HG03575 (cell line): ENCODE results near the gene SPACA9.

Experiments
- ATAC-seq: cut with Tn5 transposase; IDR thresholded peaks from one replicate; pipeline ENCODE4 v1.9.1; 2021; ENCODE audit not compliant: unreplicated experiment, insufficient number of reproducible peaks, low FRiP score; ENCODE audit errors: extremely low read depth

SPACA9 gene

GRCh38 chr9:132858751-132859150 is 19.9 kb upstream of the SPACA9 start:
- ATAC-seq: no peak

DNA sequence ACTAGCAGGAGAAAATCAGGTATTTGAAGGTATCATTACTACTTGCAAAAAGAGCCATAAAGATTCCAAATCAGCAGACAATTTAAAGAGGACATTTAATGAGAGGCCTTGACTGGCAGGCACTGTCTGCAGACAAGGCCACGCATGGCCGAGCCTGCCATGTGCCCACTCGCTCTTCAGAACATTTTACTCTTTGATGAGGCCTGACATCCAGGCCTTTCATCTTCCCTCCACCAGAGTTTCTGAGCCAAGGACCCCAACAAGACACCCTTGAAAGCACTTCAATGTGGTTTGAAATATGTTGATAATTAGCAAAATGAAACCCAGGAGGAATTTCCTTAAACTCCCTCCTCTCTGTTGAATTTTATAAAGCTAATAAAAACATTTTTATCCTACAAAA is 17.0 kb upstream of the SPACA9 start:
- ATAC-seq: no peak

DNA sequence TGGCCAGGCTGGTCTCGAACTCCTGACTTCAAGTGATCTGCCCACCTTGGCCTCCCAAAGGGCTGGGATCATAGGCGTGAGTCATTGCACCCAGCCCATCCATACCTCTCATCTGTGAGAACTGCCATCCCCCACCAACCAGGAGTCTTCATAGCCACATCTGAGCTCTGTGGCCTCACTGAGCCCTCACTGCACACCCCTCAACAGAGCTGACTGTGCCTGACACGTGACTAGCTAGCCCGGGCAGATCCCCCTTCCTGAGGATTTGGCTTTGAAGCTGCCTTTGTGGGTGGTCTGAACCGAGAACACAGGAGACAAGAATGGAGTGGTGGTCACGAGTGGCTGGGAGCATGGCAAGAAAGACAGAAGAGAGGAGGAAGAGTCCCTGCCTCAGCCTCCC is 16.2 kb upstream of the SPACA9 start:
- ATAC-seq: no peak

GRCh38 chr9:132863096-132863495 is 15.6 kb upstream of the SPACA9 start:
- ATAC-seq: no peak

- ATAC-seq: no peak
Measured at GRCh38 chr9:132864277-132864676, 14.4 kb upstream of the SPACA9 start.

DNA sequence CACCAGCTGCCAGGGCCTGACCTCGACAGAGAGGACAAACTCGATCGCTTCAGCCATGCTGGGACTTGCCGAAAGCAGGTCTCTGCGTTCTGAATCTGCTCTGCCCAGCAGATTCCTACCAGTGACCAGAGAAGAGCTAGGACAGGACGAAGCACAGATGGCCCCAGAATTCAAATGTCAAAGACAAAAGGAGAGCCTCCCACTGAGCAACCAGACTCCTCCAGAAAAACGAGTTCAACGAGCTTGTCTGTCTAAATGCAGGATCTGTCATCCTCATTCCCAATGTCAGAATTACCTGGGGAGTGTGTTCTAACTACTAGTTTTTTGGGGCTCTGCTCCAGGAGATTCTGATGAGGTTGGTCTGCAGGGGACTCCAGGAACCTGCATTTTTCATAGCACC is 14.0 kb upstream of the SPACA9 start:
- ATAC-seq: no peak

DNA sequence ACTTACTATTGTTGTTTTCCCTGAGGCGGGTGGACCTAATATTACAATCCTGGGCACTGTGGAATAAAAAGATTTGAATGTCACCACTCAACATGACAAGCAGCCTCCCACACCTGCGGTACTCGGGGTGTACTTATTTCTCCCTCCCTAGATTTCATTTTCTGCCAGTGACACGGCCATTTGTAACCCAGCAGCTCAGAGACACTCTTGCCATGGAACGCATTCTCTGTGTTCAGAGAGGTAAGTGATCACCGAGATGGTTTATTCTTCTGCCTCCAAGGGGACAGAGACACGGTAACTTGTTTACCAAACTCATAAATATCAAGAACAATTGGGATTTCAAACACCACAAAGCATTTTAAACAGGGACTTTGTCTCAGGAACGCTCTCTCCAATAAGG is 11.8 kb upstream of the SPACA9 start:
- ATAC-seq: no peak

- no peak for ATAC-seq
Measured at GRCh38 chr9:132869266-132869665, 9.4 kb upstream of the SPACA9 start.

GRCh38 chr9:132873403-132873802 is 5.3 kb upstream of the SPACA9 start:
- no peak for ATAC-seq

- no peak for ATAC-seq
Measured at GRCh38 chr9:132875159-132875558, 3.5 kb upstream of the SPACA9 start.

DNA sequence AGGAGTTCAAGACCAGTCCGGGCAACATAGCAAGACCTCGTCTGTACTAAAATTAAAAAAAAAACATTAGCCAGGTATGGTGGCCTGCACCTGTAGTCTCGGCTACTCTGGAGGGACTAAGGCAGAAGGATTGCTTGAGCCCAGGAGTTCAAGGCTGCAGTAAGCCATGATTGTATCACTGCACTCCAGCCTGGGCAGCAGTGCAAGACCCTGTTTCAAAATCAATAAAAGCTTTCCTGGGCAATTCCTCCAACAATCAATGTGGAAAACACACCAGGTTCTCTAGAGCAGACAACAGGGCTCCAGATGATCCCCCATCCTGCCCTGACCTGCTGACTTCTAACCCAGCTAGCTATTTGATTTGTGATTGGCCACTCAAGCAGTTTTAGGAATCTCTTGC is 1.8 kb upstream of the SPACA9 start:
- ATAC-seq: no peak

- no peak for ATAC-seq
Measured at GRCh38 chr9:132877458-132877823, 1.3 kb upstream of the SPACA9 start.

DNA sequence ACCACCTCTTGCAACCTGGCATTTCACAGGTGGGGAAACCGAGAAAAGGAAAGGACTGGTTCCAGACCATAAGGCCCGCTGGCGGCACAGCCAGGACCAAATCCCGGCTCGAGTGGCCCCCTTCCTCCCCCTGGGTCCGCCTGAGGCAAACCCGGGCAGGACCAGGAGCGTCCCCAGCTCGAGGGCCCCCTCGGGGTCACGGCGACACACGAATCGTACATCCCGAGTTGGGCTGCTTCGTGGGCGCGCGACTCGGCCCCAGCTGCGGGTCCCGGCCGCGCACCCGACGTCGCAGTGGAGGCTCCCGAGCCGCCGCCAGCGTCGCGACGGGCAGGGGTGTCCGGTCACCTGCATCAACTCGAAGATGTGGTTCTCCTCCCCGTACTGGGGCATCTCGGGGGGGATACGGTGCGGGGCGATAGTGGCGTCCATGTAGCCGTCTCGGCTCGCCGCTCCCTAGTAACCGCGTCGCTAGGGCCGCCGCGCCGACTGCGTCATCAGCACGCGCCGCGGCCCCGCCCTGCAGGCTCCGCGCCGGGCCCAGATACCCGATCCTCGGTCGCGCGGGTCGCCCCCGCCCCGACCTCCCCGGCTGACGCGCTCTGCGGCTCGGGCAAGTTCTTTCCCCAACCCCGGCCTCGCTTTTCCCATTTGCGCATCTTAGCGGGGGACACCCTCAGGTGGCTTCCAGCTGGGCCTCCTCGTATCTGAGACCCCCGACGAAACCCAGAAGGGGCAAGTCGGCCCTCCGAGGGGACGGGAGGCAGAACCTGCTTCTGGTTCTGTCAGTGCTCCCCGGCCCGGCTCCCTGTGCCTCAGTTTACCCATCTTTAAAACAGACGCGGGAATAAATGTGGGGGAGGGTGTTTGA is 639 bp upstream of the SPACA9 start, which contains the start of gene AK8:
Gene AK8, minus strand, starts transcription at position 461 of the 871 bp plus-strand sequence. Its CDS starts 29 bp downstream, at position 432.
- ATAC-seq: no peak

DNA sequence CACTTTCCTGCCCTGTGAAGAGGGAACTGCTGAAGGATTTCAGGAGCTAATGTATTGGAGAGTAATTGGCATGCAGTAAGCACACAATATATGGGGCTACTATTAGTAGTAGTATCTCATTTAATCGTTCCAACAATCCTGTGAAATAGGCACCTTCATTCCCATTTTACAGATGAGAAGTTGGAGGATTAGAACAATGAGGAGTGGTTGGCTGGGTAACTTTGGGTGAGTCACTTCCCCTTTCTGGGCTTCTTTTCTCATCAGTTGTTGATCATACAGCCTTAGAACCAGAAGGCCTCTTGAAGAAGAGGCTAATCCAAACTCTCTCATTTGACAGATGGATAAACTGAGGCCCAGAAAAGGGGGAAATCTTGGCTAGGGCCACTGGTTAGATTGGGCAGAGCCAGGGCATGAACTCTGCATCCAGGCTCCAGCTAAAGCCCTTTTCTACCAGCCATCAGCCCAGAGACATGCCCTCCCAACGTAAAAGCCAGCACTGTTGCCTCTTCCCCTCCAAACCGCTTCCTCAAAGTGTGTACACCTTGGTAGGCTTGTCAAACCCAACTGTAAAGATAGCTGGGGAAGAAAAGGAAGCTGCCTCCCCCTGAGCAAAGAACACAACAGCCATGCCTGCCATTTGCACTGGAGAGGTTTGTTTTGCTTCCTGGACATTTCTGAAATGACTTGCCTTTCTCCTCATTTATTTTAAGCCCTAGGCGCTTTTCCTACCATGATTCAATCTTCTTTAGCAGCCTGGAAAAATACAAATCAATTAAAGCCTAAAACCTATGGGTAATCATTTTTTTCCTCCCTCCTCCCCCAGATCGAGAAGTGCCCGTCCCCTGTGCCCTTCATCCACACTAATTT is 992 bp downstream of the SPACA9 start:
- ATAC-seq: no peak

DNA sequence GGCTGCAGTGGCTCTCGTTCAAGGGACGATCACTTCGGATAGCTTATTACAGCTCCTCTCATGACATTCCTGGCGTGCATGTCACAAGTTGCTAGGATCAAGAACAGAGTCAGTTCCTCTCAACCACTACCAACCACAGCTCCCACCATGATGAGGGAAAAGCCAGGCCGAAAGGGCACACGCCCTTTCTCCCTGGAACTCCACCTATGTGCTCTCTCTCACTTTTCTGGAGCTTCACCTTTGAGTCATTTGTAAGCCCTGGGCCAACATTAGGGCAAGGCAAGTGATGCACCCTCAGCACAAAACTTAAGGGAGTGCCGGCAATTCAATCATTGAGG is 1.6 kb downstream of the SPACA9 start:
- no peak for ATAC-seq

DNA sequence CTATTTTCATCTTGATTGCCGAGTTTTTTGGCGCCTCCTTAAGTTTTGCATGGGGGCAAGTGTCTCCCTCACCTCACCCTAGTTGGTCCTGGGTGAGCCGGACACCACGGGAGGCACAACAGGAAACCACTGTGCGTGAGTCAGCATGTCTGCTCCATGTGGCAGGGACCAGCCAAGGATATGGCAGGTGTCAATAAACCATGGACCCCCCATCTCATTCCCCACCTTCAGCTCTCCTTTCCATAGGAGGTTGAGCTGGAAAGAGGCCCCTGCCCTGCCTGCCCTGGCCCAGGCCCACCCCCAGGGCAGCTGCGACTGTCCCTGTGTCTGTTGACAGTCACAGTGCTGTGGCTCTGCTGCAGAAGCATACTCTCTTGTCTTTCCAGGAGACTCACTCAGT is 3.1 kb downstream of the SPACA9 start:
- ATAC-seq: no peak

DNA sequence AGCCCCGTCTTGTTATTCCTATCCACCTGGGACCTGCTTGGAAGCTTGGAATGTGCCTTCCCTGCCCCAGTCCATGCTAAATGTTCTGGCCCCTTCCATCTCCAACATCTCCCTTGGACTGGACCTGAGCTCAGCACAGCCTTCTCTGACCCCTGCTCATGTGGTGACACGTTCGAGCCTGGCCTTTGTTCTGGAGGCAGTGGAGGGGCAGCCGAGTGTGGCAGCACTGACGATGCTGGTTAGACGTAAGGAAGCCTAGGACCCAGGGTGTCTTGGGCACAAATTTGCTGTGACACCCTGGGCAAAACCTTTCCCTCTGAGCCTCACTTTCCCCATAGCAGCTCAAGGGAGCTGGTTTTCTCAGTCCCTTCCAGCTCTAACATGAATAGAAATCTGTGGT is 3.9 kb downstream of the SPACA9 start:
- ATAC-seq: no peak

DNA sequence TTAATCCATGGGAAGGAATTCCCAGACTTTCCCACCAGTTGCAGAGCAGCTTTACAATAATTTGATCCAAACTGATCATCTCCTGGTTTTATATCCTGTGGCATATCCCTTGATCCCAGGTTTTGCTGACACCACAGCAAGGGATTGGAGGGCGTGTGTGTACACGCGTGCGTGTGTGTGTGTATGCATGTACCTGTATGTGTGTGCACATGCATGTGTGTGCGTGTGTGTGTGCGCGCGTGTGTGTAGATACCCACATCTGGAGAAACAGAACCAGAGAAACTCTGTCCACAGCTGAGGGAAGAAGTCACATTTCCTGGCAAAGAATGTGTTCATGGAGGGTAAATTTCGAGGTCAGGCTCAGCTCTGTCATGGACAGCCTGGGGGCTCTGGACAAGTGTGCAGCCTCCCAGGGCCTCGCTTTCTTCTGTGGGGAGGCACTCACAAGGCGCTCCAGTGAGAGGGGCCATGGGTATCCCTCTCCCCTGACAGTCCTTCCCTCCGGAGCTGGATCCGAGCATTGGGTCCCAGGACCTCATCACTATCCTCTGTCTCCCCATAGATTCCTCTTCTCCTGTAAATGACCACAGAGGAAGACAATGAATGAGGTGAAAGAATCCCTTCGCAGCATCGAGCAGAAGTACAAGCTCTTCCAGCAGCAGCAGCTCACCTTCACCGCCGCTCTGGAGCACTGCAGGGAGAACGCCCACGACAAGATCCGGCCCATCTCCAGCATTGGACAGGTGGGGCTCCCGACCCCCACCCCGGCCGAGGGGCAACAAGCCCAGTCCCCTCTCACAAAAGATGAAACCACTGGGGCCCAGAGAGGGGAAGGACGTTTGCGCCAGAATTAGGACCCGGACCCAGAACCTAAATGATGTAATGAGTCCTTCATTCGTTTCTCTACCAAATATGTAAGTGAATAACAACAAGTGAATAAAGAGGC is 4.9 kb downstream of the SPACA9 start:
- ATAC-seq: no peak

GRCh38 chr9:132885720-132886333 is 7.1 kb downstream of the SPACA9 start:
- ATAC-seq: no peak
